NCI-H526 (cell line): Measurements from ENCODE around the gene PSMD3.
"Not testable (repeated sequence)": the region's sequence is repeated elsewhere in the genome, so short reads cannot be mapped to it uniquely, and the experiment has no call there.

ENCODE experiments used
- DNase-seq, 2 experiments: peaks; one replicate each; lab custom pipeline; 2025; lab: John Stamatoyannopoulos, UW

Gene PSMD3

DNA sequence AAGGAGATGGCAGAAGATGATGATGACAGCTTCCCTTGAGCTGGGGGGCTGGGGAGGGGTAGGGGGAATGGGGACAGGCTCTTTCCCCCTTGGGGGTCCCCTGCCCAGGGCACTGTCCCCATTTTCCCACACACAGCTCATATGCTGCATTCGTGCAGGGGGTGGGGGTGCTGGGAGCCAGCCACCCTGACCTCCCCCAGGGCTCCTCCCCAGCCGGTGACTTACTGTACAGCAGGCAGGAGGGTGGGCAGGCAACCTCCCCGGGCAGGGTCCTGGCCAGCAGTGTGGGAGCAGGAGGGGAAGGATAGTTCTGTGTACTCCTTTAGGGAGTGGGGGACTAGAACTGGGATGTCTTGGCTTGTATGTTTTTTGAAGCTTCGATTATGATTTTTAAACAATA lies 16.9 kb downstream of the PSMD3 start:
- DNase-seq: no peak

GRCh38 chr17:39999067-39999466 lies 18.5 kb downstream of the PSMD3 start:
- no peak for DNase-seq

GRCh38 chr17:40000161-40000560 lies 19.6 kb downstream of the PSMD3 start:
- DNase-seq: no peak

- DNase-seq: not testable (repeated sequence)
These were observed 20.7 kb downstream of the PSMD3 start for GRCh38 chr17:40001335-40001734.

GRCh38 chr17:40004072-40004471 lies 23.5 kb downstream of the PSMD3 start:
- DNase-seq: no peak

DNA sequence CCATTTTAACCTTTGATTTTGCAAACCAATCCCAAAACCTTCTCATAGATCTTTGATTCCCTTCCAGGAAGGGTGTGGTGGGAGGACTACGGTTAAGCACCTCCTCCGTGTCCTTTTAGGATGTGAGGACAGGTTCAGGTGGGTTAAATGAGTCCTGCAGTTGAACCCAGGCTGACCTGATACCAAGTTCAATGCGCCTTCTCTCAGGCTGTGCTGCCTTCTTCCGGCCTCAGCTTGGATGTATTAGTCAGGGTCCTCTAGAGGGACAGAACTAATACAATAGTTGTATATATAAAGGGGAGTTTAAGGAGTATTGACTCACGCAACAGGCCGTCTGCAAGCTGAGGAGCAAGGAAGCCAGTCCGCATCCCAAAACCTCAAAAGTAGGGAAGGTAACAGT lies 24.1 kb downstream of the PSMD3 start:
- no peak for DNase-seq

DNA sequence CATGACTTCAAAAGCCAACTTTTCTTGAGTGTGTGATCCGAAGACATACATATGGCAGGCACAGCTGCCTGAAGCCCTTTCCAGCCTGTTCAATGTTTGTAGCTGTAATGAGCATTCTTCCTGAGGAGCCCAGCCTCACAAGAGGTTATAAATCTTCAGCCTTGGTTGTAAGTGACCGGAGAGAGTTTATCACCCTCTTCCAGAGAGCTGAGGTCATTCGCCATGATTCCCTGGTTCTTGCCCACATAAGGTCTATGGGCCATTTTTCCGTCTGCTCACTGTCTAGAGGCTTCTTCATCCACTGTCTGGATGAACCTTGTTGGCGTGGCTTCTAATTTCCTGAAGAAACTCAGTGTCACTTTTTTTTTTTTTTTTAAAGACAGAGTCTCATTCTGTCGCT lies 24.9 kb downstream of the PSMD3 start:
- no peak for DNase-seq

GRCh38 chr17:40010946-40011500 lies 30.4 kb downstream of the PSMD3 start:
- not testable (repeated sequence) for DNase-seq

GRCh38 chr17:40012017-40012647 lies 31.5 kb downstream of the PSMD3 start:
- not testable (repeated sequence) for DNase-seq

- no peak for DNase-seq
These were observed 33.9 kb downstream of the PSMD3 start for GRCh38 chr17:40014375-40014980.

GRCh38 chr17:40015005-40015997 lies 34.7 kb downstream of the PSMD3 start, which contains the start of gene CSF3:
CSF3 (plus strand) TSS chr17:40015440; CDS start chr17:40015475, 35 bp downstream.
- DNase-seq: no peak

GRCh38 chr17:40015998-40016985 lies 35.7 kb downstream of the PSMD3 start:
- no peak for DNase-seq

DNA sequence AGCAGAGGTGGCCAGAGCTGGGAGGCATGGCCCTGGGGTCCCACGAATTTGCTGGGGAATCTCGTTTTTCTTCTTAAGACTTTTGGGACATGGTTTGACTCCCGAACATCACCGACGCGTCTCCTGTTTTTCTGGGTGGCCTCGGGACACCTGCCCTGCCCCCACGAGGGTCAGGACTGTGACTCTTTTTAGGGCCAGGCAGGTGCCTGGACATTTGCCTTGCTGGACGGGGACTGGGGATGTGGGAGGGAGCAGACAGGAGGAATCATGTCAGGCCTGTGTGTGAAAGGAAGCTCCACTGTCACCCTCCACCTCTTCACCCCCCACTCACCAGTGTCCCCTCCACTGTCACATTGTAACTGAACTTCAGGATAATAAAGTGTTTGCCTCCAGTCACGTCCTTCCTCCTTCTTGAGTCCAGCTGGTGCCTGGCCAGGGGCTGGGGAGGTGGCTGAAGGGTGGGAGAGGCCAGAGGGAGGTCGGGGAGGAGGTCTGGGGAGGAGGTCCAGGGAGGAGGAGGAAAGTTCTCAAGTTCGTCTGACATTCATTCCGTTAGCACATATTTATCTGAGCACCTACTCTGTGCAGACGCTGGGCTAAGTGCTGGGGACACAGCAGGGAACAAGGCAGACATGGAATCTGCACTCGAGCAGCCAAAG lies 36.9 kb downstream of the PSMD3 start:
- no peak for DNase-seq

- DNase-seq: no peak
These were observed 37.9 kb downstream of the PSMD3 start for GRCh38 chr17:40018211-40019121.

- no peak for DNase-seq
These were observed 38.8 kb downstream of the PSMD3 start for GRCh38 chr17:40019140-40019991.

DNA sequence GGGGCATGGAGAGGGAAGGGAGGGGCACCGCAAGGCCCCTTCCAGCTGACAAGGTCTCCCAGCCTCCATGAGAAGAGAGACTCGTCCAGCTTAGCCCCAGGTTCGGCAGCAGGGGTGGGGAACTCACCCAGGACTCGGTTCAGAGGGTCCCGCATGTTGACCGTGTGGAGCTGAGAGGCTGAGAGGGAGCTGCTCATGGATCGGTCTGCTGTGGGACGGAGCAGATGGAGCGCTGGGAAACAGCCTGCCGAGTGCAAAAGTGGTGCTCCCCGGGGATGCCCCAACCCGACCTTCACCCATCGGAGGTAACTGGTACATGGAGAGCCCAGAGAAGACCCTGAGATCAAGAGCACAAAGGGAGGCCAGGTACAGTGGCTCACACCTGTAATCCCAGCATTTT lies 39.5 kb downstream of the PSMD3 start:
- DNase-seq: no peak

- no peak for DNase-seq
These were observed 40.9 kb downstream of the PSMD3 start for GRCh38 chr17:40021451-40021971.

GRCh38 chr17:40022497-40022896 lies 41.9 kb downstream of the PSMD3 start:
- no peak for DNase-seq
